Spleen (tissue), 7 donors: Measurements from ENCODE around the gene ACSF3.

Experiments used
- CTCF ChIP-seq, 11 experiments: fragments of 200-600 bp in 7 of 11; fragments of 450-650 bp in 4 of 11; sonication (generic) in 4 of 11; IDR thresholded peaks in 8 of 11; conservative IDR thresholded peaks in 3 of 11; 1 replicate in 7 of 11; 2 replicates in 4 of 11; pipeline versions ENCODE4 v1.4.0 to v1.8.0; 2016 to 2021; ENCODE audit warnings: antibody characterized with exemption in 11 of 11, inconsistent platforms in 4 of 11, mild to moderate bottlenecking in 1 of 11
- POLR2A ChIP-seq, 3 donors: fragments of 450-650 bp; IDR thresholded peaks; one replicate each; pipeline ENCODE4 v1.5.1; 2017; ENCODE audit warnings: antibody characterized with exemption in 3 of 3, mild to moderate bottlenecking in 1 of 3
- POLR2AphosphoS5 ChIP-seq, 3 donors: sonication (generic); formaldehyde crosslinking; IDR thresholded peaks; one replicate each; pipeline ENCODE4 v1.5.1; 2017; ENCODE audit warnings: antibody characterized with exemption in 3 of 3
- donor health status: DM: no; HTN: no; CAD: no; lungs with moderate emphysema.
- donor health status: DM: no; HTN: no; CAD: no.
- donor health status: DM: no; HTN: no; CAD: no.

- TF ChIP-seq POLR2A (IDR thresholded peaks at IDR 0.05): no peak
- no peak for TF ChIP-seq CTCF (IDR thresholded peaks at IDR 0.05 in 8 of 11, conservative IDR thresholded peaks at IDR 0.05 in 3 of 11)
- no peak for TF ChIP-seq POLR2AphosphoS5 (IDR thresholded peaks at IDR 0.05)
Measured at GRCh38 chr16:89049484-89050118, 44.1 kb upstream of the ACSF3 start.
